IMR-90 (cell line): Measurements from ENCODE around the gene ADD2. TPM values are rescaled to one million over a fixed set of nuclear protein-coding genes. Genes with fewer than 3 reads are reported as not detected.

Experiments used
- ATAC-seq: fragments of 200-7000 bp; cut with Tn5 transposase; 2 replicates; pipeline ENCODE4 v1.9.1; 2020; ENCODE audit warnings: low read depth, mild to moderate bottlenecking, moderate library complexity
- BruUV-seq: library from RNA; stranded (reverse); fragments of 400-500 nt; replicated peaks from 2 replicates; lab custom pipeline; 2021; lab: Mats Ljungman, UMichigan
- CTCF ChIA-PET: fragments of 300-600 bp; formaldehyde crosslinking; extraction: SDS; loops from one replicate; lab custom pipeline; 2021; ENCODE audit warnings: antibody characterized with exemption; lab: Yijun Ruan, JAX
- POLR2A ChIA-PET: fragments of 300-600 bp; sonication (Branson Sonifier 250); formaldehyde crosslinking; loops from one replicate; lab custom pipeline; 2022; ENCODE audit warnings: antibody characterized with exemption; ENCODE audit not compliant: unreplicated experiment; lab: Charles Lee
- DNase-seq: peaks from one replicate; pipeline ENCODE4 v3.0.0; 2013
- H2AFZ ChIP-seq: replicated peaks from 2 replicates; pipeline ENCODE3; 2013; ENCODE audit warnings: low read length, mild to moderate bottlenecking; ENCODE audit not compliant: poor library complexity
- H2AK5ac ChIP-seq: 2 replicates; pipeline ENCODE4 v1.6.1; 2013; ENCODE audit warnings: low read depth, low read length, inconsistent platforms
- H2AK9ac ChIP-seq: replicated peaks from 2 replicates; pipeline ENCODE3; 2013; ENCODE audit warnings: mild to moderate bottlenecking, low read depth, low read length, moderate library complexity; ENCODE audit not compliant: poor library complexity
- H2BK120ac ChIP-seq: 2 replicates; pipeline ENCODE4 v1.6.1; 2013; ENCODE audit warnings: low read depth, low read length, inconsistent platforms
- H2BK15ac ChIP-seq: 3 replicates; pipeline ENCODE4 v1.6.1; 2013; ENCODE audit warnings: low read depth, low read length, inconsistent platforms
- H2BK20ac ChIP-seq: 2 replicates; pipeline ENCODE4 v1.6.1; 2013; ENCODE audit warnings: low read depth, mild to moderate bottlenecking, inconsistent platforms, low read length, moderate library complexity
- H2BK5ac ChIP-seq: 2 replicates; pipeline ENCODE4 v1.6.1; 2013; ENCODE audit warnings: mild to moderate bottlenecking, low read depth, low read length, inconsistent platforms; ENCODE audit not compliant: poor library complexity, severe bottlenecking
- H3K14ac ChIP-seq: replicated peaks from 2 replicates; pipeline ENCODE4 v1.6.1; 2013; ENCODE audit warnings: low read depth, low read length, inconsistent platforms
- H3K18ac ChIP-seq: 2 replicates; pipeline ENCODE4 v1.6.1; 2013; ENCODE audit warnings: low read depth, low read length, control low read depth
- H3K23ac ChIP-seq: 2 replicates; pipeline ENCODE4 v1.6.1; 2013; ENCODE audit warnings: low read depth, low read length, inconsistent platforms
- H3K27ac ChIP-seq: 2 replicates; pipeline ENCODE4 v1.5.1; 2013; ENCODE audit warnings: mild to moderate bottlenecking, control low read depth, low read length; ENCODE audit not compliant: insufficient read depth
- H3K27me3 ChIP-seq: 2 replicates; pipeline ENCODE4 v1.6.1; 2013; ENCODE audit warnings: low read length; ENCODE audit not compliant: control insufficient read depth, insufficient read depth
- H3K36me3 ChIP-seq: 2 replicates; pipeline ENCODE4 v1.6.1; 2013; ENCODE audit warnings: low read length, mixed read lengths; ENCODE audit not compliant: control insufficient read depth, insufficient read depth
- H3K4ac ChIP-seq: 2 replicates; pipeline ENCODE4 v1.6.1; 2013; ENCODE audit warnings: low read depth, low read length, inconsistent platforms
- H3K4me1 ChIP-seq: 2 replicates; pipeline ENCODE4 v1.6.1; 2013; ENCODE audit warnings: low read length, mixed read lengths; ENCODE audit not compliant: control insufficient read depth, insufficient read depth
- H3K4me2 ChIP-seq: 2 replicates; pipeline ENCODE4 v1.6.1; 2013; ENCODE audit warnings: low read depth, mild to moderate bottlenecking, control low read depth, low read length, moderate library complexity
- H3K4me3 ChIP-seq: 2 replicates; pipeline ENCODE4 v1.5.1; 2013; ENCODE audit warnings: low read depth, mild to moderate bottlenecking, control low read depth, low read length, moderate library complexity; ENCODE audit not compliant: insufficient read depth
- H3K56ac ChIP-seq: 2 replicates; pipeline ENCODE4 v1.6.1; 2013; ENCODE audit warnings: low read length, inconsistent platforms; ENCODE audit not compliant: insufficient read depth; ENCODE audit errors: extremely low read depth
- H3K79me1 ChIP-seq, 2 experiments: 2 replicates each; pipeline ENCODE4 v1.6.1; 2013; ENCODE audit warnings: low read length in 2 of 2, inconsistent platforms in 1 of 2, low read depth in 1 of 2
- H3K9ac ChIP-seq: 2 replicates; pipeline ENCODE4 v1.6.1; 2013; ENCODE audit warnings: low read depth, low read length, control low read depth
- H3K9me1 ChIP-seq: 2 replicates; pipeline ENCODE4 v1.6.1; 2013; ENCODE audit warnings: low read length, inconsistent platforms; ENCODE audit not compliant: insufficient read depth
- H3K9me3 ChIP-seq: 2 replicates; pipeline ENCODE4 v1.6.1; 2013; ENCODE audit warnings: low read length; ENCODE audit not compliant: control insufficient read depth, insufficient read depth
- H4K20me1 ChIP-seq: 2 replicates; pipeline ENCODE4 v1.6.1; 2013; ENCODE audit warnings: low read length, inconsistent platforms; ENCODE audit not compliant: insufficient read depth
- H4K5ac ChIP-seq: 2 replicates; pipeline ENCODE4 v1.6.1; 2013; ENCODE audit warnings: mild to moderate bottlenecking, low read depth, low read length, control low read depth
- H4K8ac ChIP-seq, 2 experiments: 2 replicates each; pipeline ENCODE4 v1.6.1; 2013; ENCODE audit warnings: low read depth in 2 of 2, low read length in 2 of 2, control low read depth in 1 of 2, inconsistent platforms in 1 of 2
- H4K91ac ChIP-seq: 2 replicates; pipeline ENCODE4 v1.6.1; 2013; ENCODE audit warnings: low read depth, low read length, inconsistent platforms; ENCODE audit not compliant: insufficient read depth
- BHLHE40 ChIP-seq: fragments of 150-350 bp; IDR thresholded peaks from 2 replicates; pipeline ENCODE4 v1.6.1; 2016; ENCODE audit warnings: mild to moderate bottlenecking, low read depth, low read length
- CEBPB ChIP-seq: IDR thresholded peaks from 2 replicates; pipeline ENCODE4 v1.6.1; 2012; ENCODE audit warnings: low read depth, low read length, improper control_type of control experiment
- CHD1 ChIP-seq: IDR thresholded peaks from 2 replicates; pipeline ENCODE4 v1.6.1; 2012; ENCODE audit warnings: low read depth, low read length, improper control_type of control experiment
- CTCF ChIP-seq: conservative IDR thresholded peaks from 2 replicates; pipeline ENCODE4 v1.5.1; 2012; ENCODE audit warnings: mild to moderate bottlenecking, low read depth, low read length, improper control_type of control experiment
- ELK1 ChIP-seq: fragments of 150-350 bp; IDR thresholded peaks from 2 replicates; pipeline ENCODE4 v1.6.1; 2016; ENCODE audit warnings: low read depth, mild to moderate bottlenecking, low read length, moderate library complexity, borderline replicate concordance
- FOS ChIP-seq: fragments of 150-350 bp; IDR thresholded peaks from 2 replicates; pipeline ENCODE4 v1.6.1; 2016; ENCODE audit warnings: low read depth, low read length
- MAFK ChIP-seq: IDR thresholded peaks from 2 replicates; pipeline ENCODE4 v1.6.1; 2012; ENCODE audit warnings: low read depth, low read length, improper control_type of control experiment
- MXI1 ChIP-seq: IDR thresholded peaks from 2 replicates; pipeline ENCODE4 v1.6.1; 2012; ENCODE audit warnings: low read depth, mild to moderate bottlenecking, low read length, moderate library complexity, borderline replicate concordance
- NFE2L2 ChIP-seq: fragments of 150-350 bp; IDR thresholded peaks from 2 replicates; pipeline ENCODE4 v1.6.1; 2016; ENCODE audit warnings: low read depth, mild to moderate bottlenecking, low read length
- POLR2A ChIP-seq: IDR thresholded peaks from 2 replicates; pipeline ENCODE4 v1.6.1; 2012; ENCODE audit warnings: mild to moderate bottlenecking, low read depth, low read length
- RAD21 ChIP-seq: IDR thresholded peaks from 2 replicates; pipeline ENCODE4 v1.6.1; 2012; ENCODE audit warnings: low read length, improper control_type of control experiment
- RCOR1 ChIP-seq: IDR thresholded peaks from 2 replicates; pipeline ENCODE4 v1.6.1; 2012; ENCODE audit warnings: mild to moderate bottlenecking, low read length, improper control_type of control experiment; ENCODE audit not compliant: insufficient replicate concordance
- RFX5 ChIP-seq: IDR thresholded peaks from 2 replicates; pipeline ENCODE4 v1.8.0; 2012; ENCODE audit warnings: low read depth, mild to moderate bottlenecking, low read length, moderate library complexity
- SMC3 ChIP-seq: fragments of 150-350 bp; IDR thresholded peaks from 2 replicates; pipeline ENCODE4 v1.6.1; 2016; ENCODE audit warnings: low read depth, mild to moderate bottlenecking, antibody characterized with exemption, low read length, moderate library complexity
- WGBS, 2 experiments: methylation state at CpG; one replicate each; pipeline versions ENCODE4 v1.1.5 to v1.1.7; 2013; ENCODE audit warnings: missing lambda C conversion rate in 2 of 2; ENCODE audit not compliant: insufficient read length in 1 of 2; ENCODE audit errors: extremely low coverage in 2 of 2; 5-methylcytosine and 5-hydroxymethylcytosine counted together
- dilution Hi-C: fragments of 300-500 bp; cut with HindIII; formaldehyde crosslinking; loops from one replicate; pipeline ENCODE4 v1.14.3; 2018; ENCODE audit warnings: low sequenced_read_pairs; ENCODE audit not compliant: unreplicated experiment
- in situ Hi-C: fragments of 300-500 bp; cut with MboI; formaldehyde crosslinking; loops from 3 replicates; pipeline ENCODE4 v1.14.3; 2019; ENCODE audit warnings: low sequenced_read_pairs, inconsistent platforms, mixed read lengths
- intact Hi-C: fragments of 100-400 bp; cut with micrococcal nuclease; formaldehyde crosslinking; loops from 2 replicates; pipeline ENCODE4 v1.10.0; 2022
- polyA plus RNA-seq, 3 experiments: library from polyadenylated mRNA; depleted of rRNA; stranded (reverse); fragments of >200 nt; gene quantifications; 2 replicates each; pipeline ENCODE4 v1.2.3, GENCODE V29; 2012; ENCODE audit warnings: low replicate concordance in 1 of 3
- total RNA-seq: library from RNA; depleted of rRNA; stranded (reverse); fragments of >200 nt; gene quantifications from 2 replicates; pipeline ENCODE4 v1.2.3, GENCODE V29; 2012
- TF ChIP-seq, protein P1 (sequence below): fragments of 150-350 bp; IDR thresholded peaks from 2 replicates; pipeline ENCODE4 v1.6.1; 2017; ENCODE audit warnings: mild to moderate bottlenecking, antibody characterized with exemption, low read length, low read depth

ADD2 gene
- total and polyA plus RNA-seq, 2 of the 4 experiments (the other 2 are of a cell fraction), result not detected

DNA sequence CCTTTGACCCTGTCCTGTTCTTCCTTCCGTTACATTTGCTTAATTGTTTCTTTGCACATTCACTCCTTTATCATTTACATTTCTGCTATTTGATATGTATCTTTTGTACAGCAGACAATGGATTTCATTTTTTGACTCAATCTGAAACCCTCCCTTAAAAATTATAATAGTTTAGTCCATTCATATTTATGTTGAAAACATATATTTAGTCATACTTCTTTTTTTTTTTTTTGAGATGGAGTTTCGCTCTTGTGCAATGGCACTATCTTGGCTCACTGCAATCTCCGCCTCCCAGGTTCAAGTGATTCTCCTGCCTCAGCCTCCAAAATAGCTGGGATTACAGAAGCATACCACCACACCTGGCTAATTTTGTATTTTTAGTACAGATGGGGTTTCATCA is 119.0 kb downstream of the ADD2 start:
- Histone ChIP-seq H3K4me2 (no peak overlapping the region), H4K91ac (no peak overlapping the region), H3K56ac (no peak overlapping the region), H3K27ac (no peak overlapping the region), H2BK15ac (no peak overlapping the region), H3K9me3 (no peaks in the 10 kb centered on the region), H3K4me1 (no peaks in the 10 kb centered on the region), H3K36me3 (no peaks in the 10 kb centered on the region), H3K23ac (no peak overlapping the region), H4K20me1 (no peaks in the 10 kb centered on the region), H4K5ac (no peak overlapping the region), H2BK5ac (no peak overlapping the region), H3K9me1 (no peaks in the 10 kb centered on the region), H3K14ac (no peak overlapping the region), H3K27me3 (peaks cover 6% of the 10 kb centered on the region), H2AFZ (no peak overlapping the region), H3K18ac (no peak overlapping the region), H3K79me1 (no peaks in the 10 kb centered on the region), H2AK9ac (no peak overlapping the region), H3K4me3 (no peak overlapping the region), H2BK120ac (no peak overlapping the region), H2AK5ac (no peak overlapping the region), H3K4ac (no peak overlapping the region), H4K8ac (no peak overlapping the region), H3K9ac (no peak overlapping the region), H2BK20ac (no peak overlapping the region)
- in situ Hi-C loops (no loop called here), intact Hi-C loops (loop anchor here (1.0 kb wide), 2 partner anchors 308 to 345 kb away; no protein-coding TSS in a partner anchor), dilution Hi-C loops (no loop called here)
- BruUV-seq, result no TSS peak
- TF ChIP-seq MAFK (no peak), RAD21 (no peak), RCOR1 (no peak), NFE2L2 (no peak), CTCF (no peak), RFX5 (no peak), FOS (no peak), POLR2A (no peak), BHLHE40 (no peak), CHD1 (no peak), MXI1 (no peak), CEBPB (no peak), ELK1 (no peak), SMC3 (no peak)
- TF ChIP-seq, protein P1, sequence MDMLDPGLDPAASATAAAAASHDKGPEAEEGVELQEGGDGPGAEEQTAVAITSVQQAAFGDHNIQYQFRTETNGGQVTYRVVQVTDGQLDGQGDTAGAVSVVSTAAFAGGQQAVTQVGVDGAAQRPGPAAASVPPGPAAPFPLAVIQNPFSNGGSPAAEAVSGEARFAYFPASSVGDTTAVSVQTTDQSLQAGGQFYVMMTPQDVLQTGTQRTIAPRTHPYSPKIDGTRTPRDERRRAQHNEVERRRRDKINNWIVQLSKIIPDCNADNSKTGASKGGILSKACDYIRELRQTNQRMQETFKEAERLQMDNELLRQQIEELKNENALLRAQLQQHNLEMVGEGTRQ, result no peak
- WGBS, 2 experiments, result no CpG with 5 or more reads among the region's 3 CpGs
- ChIA-PET POLR2A (no interaction called here), CTCF (no interaction called here)
- no peak for DNase-seq
- ATAC-seq, result no peak
